Body of pancreas (tissue), 4 donors: Measurements from ENCODE around the gene NT5DC3.

Experiments
- POLR2A ChIP-seq, 3 donors: fragments of 450-650 bp; IDR thresholded peaks; one replicate each; pipeline ENCODE4 v1.6.1; 2016; ENCODE audit warnings: antibody characterized with exemption in 3 of 3, mild to moderate bottlenecking in 2 of 3
- TF ChIP-seq, protein P1 (sequence below), 7 experiments: fragments of 450-650 bp in 4 of 7; fragments of 200-600 bp in 3 of 7; sonication (generic) in 3 of 7; IDR thresholded peaks; one replicate each; pipeline ENCODE4 v1.5.1; 2016 to 2019; ENCODE audit warnings: antibody characterized with exemption in 7 of 7

DNA sequence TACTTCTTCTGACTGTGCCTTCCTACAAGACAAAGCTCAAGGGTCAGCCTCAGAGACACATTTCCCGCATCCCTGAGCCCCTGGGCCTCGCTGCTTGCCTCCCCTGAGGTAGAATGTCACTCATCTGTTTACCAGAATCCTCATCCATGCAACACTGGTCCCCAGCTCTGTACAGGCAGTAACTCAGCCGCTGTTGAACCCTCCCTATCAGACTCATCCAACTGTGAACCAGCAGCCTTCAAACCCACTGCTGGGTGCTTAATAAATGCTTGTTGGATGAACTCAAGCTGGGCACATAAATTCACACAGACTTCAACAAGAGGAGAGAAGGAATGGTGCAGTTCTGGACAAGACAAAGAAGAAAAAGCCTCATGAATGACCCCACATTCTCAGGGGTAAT lies 6.1 kb downstream of the NT5DC3 start:
- TF ChIP-seq POLR2A (IDR thresholded peaks at IDR 0.05), result no peak
- TF ChIP-seq, protein P1, sequence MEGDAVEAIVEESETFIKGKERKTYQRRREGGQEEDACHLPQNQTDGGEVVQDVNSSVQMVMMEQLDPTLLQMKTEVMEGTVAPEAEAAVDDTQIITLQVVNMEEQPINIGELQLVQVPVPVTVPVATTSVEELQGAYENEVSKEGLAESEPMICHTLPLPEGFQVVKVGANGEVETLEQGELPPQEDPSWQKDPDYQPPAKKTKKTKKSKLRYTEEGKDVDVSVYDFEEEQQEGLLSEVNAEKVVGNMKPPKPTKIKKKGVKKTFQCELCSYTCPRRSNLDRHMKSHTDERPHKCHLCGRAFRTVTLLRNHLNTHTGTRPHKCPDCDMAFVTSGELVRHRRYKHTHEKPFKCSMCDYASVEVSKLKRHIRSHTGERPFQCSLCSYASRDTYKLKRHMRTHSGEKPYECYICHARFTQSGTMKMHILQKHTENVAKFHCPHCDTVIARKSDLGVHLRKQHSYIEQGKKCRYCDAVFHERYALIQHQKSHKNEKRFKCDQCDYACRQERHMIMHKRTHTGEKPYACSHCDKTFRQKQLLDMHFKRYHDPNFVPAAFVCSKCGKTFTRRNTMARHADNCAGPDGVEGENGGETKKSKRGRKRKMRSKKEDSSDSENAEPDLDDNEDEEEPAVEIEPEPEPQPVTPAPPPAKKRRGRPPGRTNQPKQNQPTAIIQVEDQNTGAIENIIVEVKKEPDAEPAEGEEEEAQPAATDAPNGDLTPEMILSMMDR (IDR thresholded peaks at IDR 0.05), result no peak
